HepG2 (cell line): ENCODE data around the gene CRY1. TPM values are rescaled to one million over a fixed set of nuclear protein-coding genes. Genes with fewer than 3 reads are reported as not detected.

ENCODE experiments used
- ATAC-seq: fragments of 200-7000 bp; cut with Tn5 transposase; 3 replicates; pipeline ENCODE4 v1.9.1; 2020; ENCODE audit warnings: mild to moderate bottlenecking, moderate library complexity
- BruUV-seq: library from RNA; stranded (reverse); fragments of 400-500 nt; replicated peaks from 2 replicates; lab custom pipeline; 2021; lab: Mats Ljungman, UMichigan
- CTCF ChIA-PET: fragments of 300-600 bp; formaldehyde crosslinking; extraction: SDS; loops from one replicate; lab custom pipeline; 2021; ENCODE audit warnings: low total read pairs, inconsistent platforms, low intra/inter-chr PET ratio; lab: Yijun Ruan, JAX
- POLR2A ChIA-PET: fragments of 350-600 bp; sonication (Branson Sonifier 250); formaldehyde crosslinking; loops from one replicate; lab custom pipeline; 2020; ENCODE audit warnings: antibody characterized with exemption, inconsistent platforms; lab: Yijun Ruan, JAX
- DNase-seq: peaks from one replicate; pipeline ENCODE4 v3.0.0-alpha.2; 2015; ENCODE audit warnings: low spot score
- FAIRE-seq: peaks from 3 replicates; lab custom pipeline; 2011; peaks lifted over from hg19 to GRCh38; lab: Jason Lieb, UNC
- H2AFZ ChIP-seq: one replicate; pipeline ENCODE4 v1.6.1; 2011; ENCODE audit warnings: low read length, inconsistent platforms
- H3K27ac ChIP-seq: fragments of 300-600 bp; 3 replicates; pipeline ENCODE4 v1.8.0; 2011; ENCODE audit warnings: mixed run types, mild to moderate bottlenecking, mixed read lengths, low read length, inconsistent platforms; ENCODE audit not compliant: insufficient read depth; ENCODE audit errors: extremely low read length
- H3K27me3 ChIP-seq, 2 experiments: fragments of 200-600 bp in 1 of 2; 2 replicates in 1 of 2; 3 replicates in 1 of 2; pipeline versions ENCODE4 v1.6.0 to v1.8.0; 2011; ENCODE audit warnings: low read length in 2 of 2, mild to moderate bottlenecking in 2 of 2, moderate library complexity in 2 of 2, inconsistent platforms in 1 of 2; ENCODE audit not compliant: insufficient read depth in 2 of 2, control insufficient read depth in 1 of 2
- H3K36me3 ChIP-seq, 2 experiments: fragments of 200-600 bp in 1 of 2; replicated peaks in 1 of 2; 2 replicates in 1 of 2; 3 replicates in 1 of 2; pipeline versions ENCODE4 v1.5.1 to v1.8.0; 2011; ENCODE audit warnings: low read length in 2 of 2, inconsistent platforms in 1 of 2; ENCODE audit not compliant: insufficient read depth in 2 of 2, control insufficient read depth in 1 of 2
- H3K4me1 ChIP-seq: 2 replicates; pipeline ENCODE4 v1.5.1; 2012; ENCODE audit warnings: low read length, inconsistent platforms; ENCODE audit not compliant: insufficient read depth
- H3K4me2 ChIP-seq: 2 replicates; pipeline ENCODE4 v1.6.0; 2011; ENCODE audit warnings: low read depth, low read length, inconsistent platforms
- H3K4me3 ChIP-seq, 3 experiments: fragments of 200-600 bp in 1 of 3; sonication (generic), shearing (Covaris generic) in 1 of 3; replicated peaks in 1 of 3; 2 replicates each; pipeline ENCODE4 v1.5.1; 2011 to 2016; ENCODE audit warnings: low read length in 3 of 3, inconsistent platforms in 2 of 3, low read depth in 2 of 3, mild to moderate bottlenecking in 2 of 3, control low read depth in 1 of 3, mixed read lengths in 1 of 3; ENCODE audit not compliant: insufficient read depth in 1 of 3
- H3K79me2 ChIP-seq: one replicate; pipeline ENCODE4 v1.6.1; 2011; ENCODE audit warnings: low read length, inconsistent platforms; ENCODE audit not compliant: insufficient read depth
- H3K9ac ChIP-seq: 2 replicates; pipeline ENCODE4 v1.6.0; 2011; ENCODE audit warnings: mild to moderate bottlenecking, low read depth, low read length, inconsistent platforms; ENCODE audit not compliant: insufficient read depth
- H3K9me3 ChIP-seq: 2 replicates; pipeline ENCODE4 v1.5.1; 2012; ENCODE audit warnings: mild to moderate bottlenecking, low read length
- H4K20me1 ChIP-seq: 2 replicates; pipeline ENCODE4 v1.6.0; 2011; ENCODE audit warnings: inconsistent platforms, mild to moderate bottlenecking, low read length, moderate library complexity; ENCODE audit not compliant: insufficient read depth
- BHLHE40 ChIP-seq: IDR thresholded peaks from 2 replicates; pipeline ENCODE4 v1.6.1; 2011; ENCODE audit warnings: low read length, improper control_type of control experiment
- WGBS: methylation state at CpG from one replicate; pipeline ENCODE4 v1.1.6; 2017; ENCODE audit warnings: low lambda C conversion rate; 5-methylcytosine and 5-hydroxymethylcytosine counted together
- in situ Hi-C: cut with HindIII; loops from 2 replicates; pipeline ENCODE4 v1.10.0; 2017; ENCODE audit warnings: low pct_unique_long_range_greater_than_20kb; ENCODE audit not compliant: extremely low pct_ligation_motif_present
- intact Hi-C: fragments of 100-400 bp; cut with micrococcal nuclease; formaldehyde crosslinking; loops from one replicate; pipeline ENCODE4 v1.10.0; 2022; ENCODE audit not compliant: unreplicated experiment
- polyA plus RNA-seq, 8 experiments: library from polyadenylated mRNA; depleted of rRNA in 3 of 8; stranded (reverse) in 7 of 8; unstranded in 1 of 8; fragments of >200 nt; fragmentation: Illumina TruSeq in 4 of 8; extraction: Trizol in 4 of 8; gene quantifications; 2 replicates each; pipeline versions ENCODE4 v1.2.1 to v1.2.3, GENCODE V29; 2011 to 2016; ENCODE audit warnings: low read depth in 4 of 8, missing spikeins in 1 of 8, mixed read lengths in 1 of 8; ENCODE audit not compliant: insufficient read depth in 1 of 8
- total RNA-seq, 5 experiments: library from RNA; depleted of rRNA; stranded (reverse); fragments of >200 nt; fragmentation: Illumina TruSeq; extraction: Trizol; gene quantifications; 2 replicates each; pipeline ENCODE4 v1.2.3, GENCODE V29; 2016; ENCODE audit warnings: low read depth in 1 of 5
- TF ChIP-seq, protein P1 (sequence below): sonication (generic); formaldehyde crosslinking; IDR thresholded peaks from 2 replicates; pipeline ENCODE4 v1.4.0; 2020; ENCODE audit warnings: missing genetic modification reagents, borderline replicate concordance
- TF ChIP-seq, protein P2 (sequence below): sonication (generic); formaldehyde crosslinking; IDR thresholded peaks from 2 replicates; pipeline ENCODE4 v1.4.0; 2020; ENCODE audit warnings: missing genetic modification reagents, mild to moderate bottlenecking, borderline replicate concordance

Gene CRY1
- total and polyA plus RNA-seq, 2 of the 13 experiments (the other 11 are each of a cell fraction or from before 2014, with no cell fraction given): 11.4 to 13.9 TPM

DNA sequence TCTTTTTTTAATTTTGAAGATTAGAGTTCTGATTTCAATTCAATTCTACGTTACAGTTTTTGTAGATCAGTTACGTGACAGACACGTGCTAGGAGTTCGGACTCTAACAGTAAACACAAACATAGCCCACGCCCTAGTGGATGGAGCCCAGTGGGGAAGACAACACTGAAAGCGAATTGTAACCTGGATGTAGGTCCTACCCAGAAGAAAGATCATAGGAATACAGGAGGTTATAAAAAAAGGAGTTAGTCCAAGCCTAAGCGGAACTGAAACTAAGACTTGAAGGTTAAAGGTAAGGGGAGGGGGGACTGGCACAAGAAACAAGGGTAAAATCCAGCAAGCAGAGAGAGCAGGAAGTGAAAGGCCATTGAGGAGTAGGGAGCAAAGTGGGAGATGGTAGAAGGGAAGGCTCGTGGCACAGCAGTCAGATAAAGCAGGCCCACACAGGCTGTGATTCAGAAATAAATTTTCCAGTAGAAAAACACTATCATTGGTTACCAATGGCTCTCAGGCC lies 15.7 kb upstream of the CRY1 start:
- H2AFZ ChIP-seq: peak overlapping the region; percentile 44
- H3K4me1 ChIP-seq: peaks cover 27% of the 10 kb centered on the region
- no peak overlapping the region; a peak in 2 of 6 replicates for H3K4me3 ChIP-seq
- no peaks in the 10 kb centered on the region for H3K9me3 ChIP-seq
- no peak for ATAC-seq
- no peaks in the 10 kb centered on the region for H3K79me2 ChIP-seq
- no peak for FAIRE-seq
- H3K4me2 ChIP-seq: peak overlapping the region; percentile 52
- in situ Hi-C loops: no loop called here
- H3K36me3 ChIP-seq: no peaks in the 10 kb centered on the region
- no peak overlapping the region for H3K9ac ChIP-seq
- DNase-seq: no peak
- no TSS peak for BruUV-seq
- peaks cover 0 to 23% of the 10 kb centered on the region in 2 experiments; a peak in 2 of 5 replicates for H3K27me3 ChIP-seq
- no peaks in the 10 kb centered on the region for H4K20me1 ChIP-seq
- ChIA-PET CTCF (no interaction called here), POLR2A (no interaction called here)
- peak; percentile 17; the same call in 1 of the 2 replicates for TF ChIP-seq BHLHE40
- TF ChIP-seq, protein P1, sequence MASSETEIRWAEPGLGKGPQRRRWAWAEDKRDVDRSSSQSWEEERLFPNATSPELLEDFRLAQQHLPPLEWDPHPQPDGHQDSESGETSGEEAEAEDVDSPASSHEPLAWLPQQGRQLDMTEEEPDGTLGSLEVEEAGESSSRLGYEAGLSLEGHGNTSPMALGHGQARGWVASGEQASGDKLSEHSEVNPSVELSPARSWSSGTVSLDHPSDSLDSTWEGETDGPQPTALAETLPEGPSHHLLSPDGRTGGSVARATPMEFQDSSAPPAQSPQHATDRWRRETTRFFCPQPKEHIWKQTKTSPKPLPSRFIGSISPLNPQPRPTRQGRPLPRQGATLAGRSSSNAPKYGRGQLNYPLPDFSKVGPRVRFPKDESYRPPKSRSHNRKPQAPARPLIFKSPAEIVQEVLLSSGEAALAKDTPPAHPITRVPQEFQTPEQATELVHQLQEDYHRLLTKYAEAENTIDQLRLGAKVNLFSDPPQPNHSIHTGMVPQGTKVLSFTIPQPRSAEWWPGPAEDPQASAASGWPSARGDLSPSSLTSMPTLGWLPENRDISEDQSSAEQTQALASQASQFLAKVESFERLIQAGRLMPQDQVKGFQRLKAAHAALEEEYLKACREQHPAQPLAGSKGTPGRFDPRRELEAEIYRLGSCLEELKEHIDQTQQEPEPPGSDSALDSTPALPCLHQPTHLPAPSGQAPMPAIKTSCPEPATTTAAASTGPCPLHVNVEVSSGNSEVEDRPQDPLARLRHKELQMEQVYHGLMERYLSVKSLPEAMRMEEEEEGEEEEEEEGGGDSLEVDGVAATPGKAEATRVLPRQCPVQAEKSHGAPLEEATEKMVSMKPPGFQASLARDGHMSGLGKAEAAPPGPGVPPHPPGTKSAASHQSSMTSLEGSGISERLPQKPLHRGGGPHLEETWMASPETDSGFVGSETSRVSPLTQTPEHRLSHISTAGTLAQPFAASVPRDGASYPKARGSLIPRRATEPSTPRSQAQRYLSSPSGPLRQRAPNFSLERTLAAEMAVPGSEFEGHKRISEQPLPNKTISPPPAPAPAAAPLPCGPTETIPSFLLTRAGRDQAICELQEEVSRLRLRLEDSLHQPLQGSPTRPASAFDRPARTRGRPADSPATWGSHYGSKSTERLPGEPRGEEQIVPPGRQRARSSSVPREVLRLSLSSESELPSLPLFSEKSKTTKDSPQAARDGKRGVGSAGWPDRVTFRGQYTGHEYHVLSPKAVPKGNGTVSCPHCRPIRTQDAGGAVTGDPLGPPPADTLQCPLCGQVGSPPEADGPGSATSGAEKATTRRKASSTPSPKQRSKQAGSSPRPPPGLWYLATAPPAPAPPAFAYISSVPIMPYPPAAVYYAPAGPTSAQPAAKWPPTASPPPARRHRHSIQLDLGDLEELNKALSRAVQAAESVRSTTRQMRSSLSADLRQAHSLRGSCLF: no peak
- TF ChIP-seq, protein P2, sequence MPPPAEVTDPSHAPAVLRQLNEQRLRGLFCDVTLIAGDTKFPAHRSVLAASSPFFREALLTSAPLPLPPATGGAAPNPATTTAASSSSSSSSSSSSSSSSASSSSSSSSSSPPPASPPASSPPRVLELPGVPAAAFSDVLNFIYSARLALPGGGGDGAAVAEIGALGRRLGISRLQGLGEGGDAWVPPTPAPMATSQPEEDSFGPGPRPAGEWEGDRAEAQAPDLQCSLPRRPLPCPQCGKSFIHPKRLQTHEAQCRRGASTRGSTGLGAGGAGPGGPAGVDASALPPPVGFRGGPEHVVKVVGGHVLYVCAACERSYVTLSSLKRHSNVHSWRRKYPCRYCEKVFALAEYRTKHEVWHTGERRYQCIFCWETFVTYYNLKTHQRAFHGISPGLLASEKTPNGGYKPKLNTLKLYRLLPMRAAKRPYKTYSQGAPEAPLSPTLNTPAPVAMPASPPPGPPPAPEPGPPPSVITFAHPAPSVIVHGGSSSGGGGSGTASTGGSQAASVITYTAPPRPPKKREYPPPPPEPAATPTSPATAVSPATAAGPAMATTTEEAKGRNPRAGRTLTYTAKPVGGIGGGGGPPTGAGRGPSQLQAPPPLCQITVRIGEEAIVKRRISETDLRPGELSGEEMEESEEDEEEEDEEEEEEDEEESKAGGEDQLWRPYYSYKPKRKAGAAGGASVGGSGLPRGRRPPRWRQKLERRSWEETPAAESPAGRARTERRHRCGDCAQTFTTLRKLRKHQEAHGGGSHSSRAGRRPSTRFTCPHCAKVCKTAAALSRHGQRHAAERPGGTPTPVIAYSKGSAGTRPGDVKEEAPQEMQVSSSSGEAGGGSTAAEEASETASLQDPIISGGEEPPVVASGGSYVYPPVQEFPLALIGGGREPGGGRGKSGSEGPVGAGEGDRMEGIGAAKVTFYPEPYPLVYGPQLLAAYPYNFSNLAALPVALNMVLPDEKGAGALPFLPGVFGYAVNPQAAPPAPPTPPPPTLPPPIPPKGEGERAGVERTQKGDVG (CRISPR knock-in tag): no peak
- WGBS: 11% methylated on average over 8 of the region's 8 CpGs
- H3K27ac ChIP-seq: no peak overlapping the region
- intact Hi-C loops: no loop called here
